Endothelial cell of umbilical vein (primary cell): ENCODE measurements around the gene A1CF. TPM values are rescaled to one million over a fixed set of nuclear protein-coding genes. Genes with fewer than 3 reads are reported as not detected.

Experiments used
- BruUV-seq: library from RNA; stranded (reverse); fragments of 400-500 nt; replicated peaks from 2 replicates; lab custom pipeline; 2021; lab: Mats Ljungman, UMichigan
- CTCF ChIA-PET: fragments of 300-600, 350-600 bp; sonication (Branson Sonifier 250); formaldehyde crosslinking; loops from one replicate; lab custom pipeline; 2021; ENCODE audit warnings: antibody characterized with exemption, inconsistent platforms; lab: Charles Lee
- POLR2A ChIA-PET: fragments of 300-600, 350-600 bp; sonication (Branson Sonifier 250); formaldehyde crosslinking; loops from one replicate; lab custom pipeline; 2021; ENCODE audit warnings: antibody characterized with exemption, inconsistent platforms; lab: Charles Lee
- DNase-seq: peaks from one replicate; pipeline ENCODE4 v3.0.0-alpha.2; 2011; ENCODE audit warnings: low read depth, low spot score
- FAIRE-seq: peaks from 2 replicates; lab custom pipeline; 2011; peaks lifted over from hg19 to GRCh38; lab: Jason Lieb, UNC
- H2AFZ ChIP-seq: 2 replicates; pipeline ENCODE4 v1.6.0; 2012; ENCODE audit warnings: low read depth, low read length, control low read depth, inconsistent platforms
- H3K27ac ChIP-seq: 2 replicates; pipeline ENCODE4 v1.5.1; 2011; ENCODE audit warnings: low read depth, mild to moderate bottlenecking, control low read depth, low read length, moderate library complexity; ENCODE audit not compliant: insufficient read depth
- H3K27me3 ChIP-seq, 2 experiments: 2 replicates each; pipeline versions ENCODE4 v1.6.0 to v1.6.1; 2011; ENCODE audit warnings: low read length in 2 of 2, mixed read lengths in 1 of 2; ENCODE audit not compliant: control insufficient read depth in 2 of 2, insufficient read depth in 2 of 2
- H3K36me3 ChIP-seq, 2 experiments: 2 replicates in 1 of 2; 3 replicates in 1 of 2; pipeline ENCODE4 v1.5.1; 2011; ENCODE audit warnings: low read length in 2 of 2, mild to moderate bottlenecking in 1 of 2, moderate library complexity in 1 of 2; ENCODE audit not compliant: control insufficient read depth in 2 of 2, insufficient read depth in 2 of 2; ENCODE audit errors: extremely low read depth in 1 of 2
- H3K4me1 ChIP-seq: 3 replicates; pipeline ENCODE4 v1.5.1; 2011; ENCODE audit warnings: mild to moderate bottlenecking, low read length; ENCODE audit not compliant: control insufficient read depth, insufficient read depth; ENCODE audit errors: extremely low read depth
- H3K4me2 ChIP-seq: 2 replicates; pipeline ENCODE4 v1.6.1; 2011; ENCODE audit warnings: low read length, control low read depth, mixed read lengths; ENCODE audit not compliant: insufficient read depth
- H3K4me3 ChIP-seq, 3 experiments: fragments of 200-600 bp in 1 of 3; sonication (generic), shearing (Covaris generic) in 1 of 3; replicated peaks in 1 of 3; 2 replicates each; pipeline ENCODE4 v1.5.1; 2011 to 2016; ENCODE audit warnings: control low read depth in 3 of 3, low read length in 3 of 3, mild to moderate bottlenecking in 2 of 3, inconsistent platforms in 1 of 3, low read depth in 1 of 3, moderate library complexity in 1 of 3; ENCODE audit not compliant: insufficient read depth in 1 of 3
- H3K79me2 ChIP-seq: 2 replicates; pipeline ENCODE4 v1.6.0; 2012; ENCODE audit warnings: low read length, inconsistent platforms; ENCODE audit not compliant: control insufficient read depth, insufficient read depth
- H3K9ac ChIP-seq: replicated peaks from 2 replicates; pipeline ENCODE3; 2011; ENCODE audit warnings: low read length, control low read depth; ENCODE audit not compliant: insufficient read depth; ENCODE audit errors: extremely low read depth
- H3K9me1 ChIP-seq: replicated peaks from 3 replicates; pipeline ENCODE4 v1.6.0; 2011; ENCODE audit warnings: mild to moderate bottlenecking, low read length; ENCODE audit not compliant: control insufficient read depth, insufficient read depth; ENCODE audit errors: extremely low read depth
- H3K9me3 ChIP-seq: replicated peaks from 2 replicates; pipeline ENCODE4 v1.5.1; 2012; ENCODE audit warnings: low read length, inconsistent platforms; ENCODE audit not compliant: control insufficient read depth, insufficient read depth
- H4K20me1 ChIP-seq: replicated peaks from 2 replicates; pipeline ENCODE3; 2011; ENCODE audit warnings: mild to moderate bottlenecking, low read length; ENCODE audit not compliant: control insufficient read depth, insufficient read depth; ENCODE audit errors: extremely low read depth
- CTCF ChIP-seq, 2 donors: IDR thresholded peaks; 1 replicate in 1 of 2; 2 replicates in 1 of 2; pipeline ENCODE4 v1.5.1; 2011; ENCODE audit warnings: low read length in 2 of 2, mild to moderate bottlenecking in 2 of 2, moderate library complexity in 2 of 2, control low read depth in 1 of 2, inconsistent platforms in 1 of 2, low read depth in 1 of 2; ENCODE audit not compliant: insufficient read depth in 1 of 2; ENCODE audit errors: extremely low read depth in 1 of 2
- EZH2 ChIP-seq: IDR thresholded peaks from 2 replicates; pipeline ENCODE4 v1.6.1; 2012; ENCODE audit warnings: borderline replicate concordance, low read depth, mild to moderate bottlenecking, moderate library complexity, low read length, inconsistent platforms; ENCODE audit not compliant: severe bottlenecking
- FOS ChIP-seq: IDR thresholded peaks from 2 replicates; pipeline ENCODE4 v1.6.1; 2011; ENCODE audit warnings: mild to moderate bottlenecking, low read length, moderate library complexity, borderline replicate concordance; ENCODE audit not compliant: insufficient read depth
- GATA2 ChIP-seq: IDR thresholded peaks from 2 replicates; pipeline ENCODE4 v1.7.0; 2011; ENCODE audit warnings: low read depth, mild to moderate bottlenecking, moderate library complexity, mixed read lengths, low read length; ENCODE audit not compliant: insufficient read length, insufficient read depth
- JUN ChIP-seq: IDR thresholded peaks from 2 replicates; pipeline ENCODE4 v1.6.1; 2011; ENCODE audit warnings: borderline replicate concordance, low read depth; ENCODE audit not compliant: insufficient read length, insufficient read depth
- MAX ChIP-seq: IDR thresholded peaks from 2 replicates; pipeline ENCODE4 v1.6.1; 2011; ENCODE audit not compliant: insufficient read depth, insufficient read length
- POLR2A ChIP-seq: IDR thresholded peaks from 2 replicates; pipeline ENCODE4 v1.6.1; 2012; ENCODE audit warnings: low read depth, mild to moderate bottlenecking, control low read depth, low read length
- dilution Hi-C: fragments of 300-500 bp; cut with MboI; formaldehyde crosslinking; loops from one replicate; pipeline ENCODE4 v1.15.0; 2019; ENCODE audit warnings: low sequenced_read_pairs; ENCODE audit not compliant: extremely low pct_ligation_motif_present
- intact Hi-C: fragments of 100-400 bp; cut with micrococcal nuclease; formaldehyde crosslinking; loops from one replicate; pipeline ENCODE4 v1.10.0; 2022
- polyA plus RNA-seq, 4 experiments: library from polyadenylated mRNA; depleted of rRNA in 3 of 4; stranded (reverse) in 3 of 4; unstranded in 1 of 4; fragments of >200 nt; gene quantifications; 2 replicates each; pipeline versions ENCODE4 v1.2.1 to v1.2.3, GENCODE V29; 2011 to 2012; ENCODE audit warnings: missing spikeins in 1 of 4
- total RNA-seq: library from RNA; stranded (reverse); gene quantifications from 2 replicates; pipeline ENCODE4 v1.2.3, GENCODE V29; 2021

A1CF gene
- total and polyA plus RNA-seq, 2 donors (not counting 3 experiments of a cell fraction or from before 2014, with no cell fraction given) = not detected

- Histone ChIP-seq H3K9ac (no peak overlapping the region), H2AFZ (no peak overlapping the region), H3K36me3 (no peaks in the 10 kb centered on the region), H3K9me1 (no peaks in the 10 kb centered on the region), H3K79me2 (no peaks in the 10 kb centered on the region), H4K20me1 (no peaks in the 10 kb centered on the region), H3K27me3 (peaks cover 9 to 11% of the 10 kb centered on the region in 2 experiments), H3K4me2 (no peak overlapping the region), H3K4me3 (no peak overlapping the region), H3K9me3 (no peaks in the 10 kb centered on the region), H3K4me1 (no peaks in the 10 kb centered on the region), H3K27ac (no peak overlapping the region)
- BruUV-seq = no TSS peak
- DNase-seq (no peak), FAIRE-seq (no peak)
- POLR2A ChIA-PET = no interaction called here
- dilution Hi-C loops (no loop called here), intact Hi-C loops (loop anchor here (10.0 kb wide), 1 partner anchor 1302 kb away; no protein-coding TSS in a partner anchor)
- CTCF ChIA-PET = interaction anchor here (1.5 to 2.0 kb wide), 2 partner anchors 33 to 42 kb away, joined by 3 to 4 read pairs; no protein-coding TSS in a partner anchor
- TF ChIP-seq JUN (no peak), CTCF (IDR thresholded peaks at IDR 0.05; ENCODE audit: extremely low read depth in 1 of 2, insufficient read depth in 1 of 2, low read depth in 1 of 2, low read length in 2 of 2) (no peak), FOS (no peak), GATA2 (no peak), POLR2A (no peak), MAX (no peak), EZH2 (no peak)
Measured at GRCh38 chr10:50896721-50897120, 11.3 kb upstream of the A1CF start.
